IPS-18a (cell line): ENCODE results near the gene CAPN7.

ENCODE experiments used
- H3K27ac ChIP-seq: one replicate; pipeline ENCODE4 v1.5.1; 2013; ENCODE audit warnings: low read length
- H3K27me3 ChIP-seq: one replicate; pipeline ENCODE4 v1.6.1; 2013; ENCODE audit warnings: mild to moderate bottlenecking, low read length; ENCODE audit not compliant: control insufficient read depth, insufficient read depth
- H3K36me3 ChIP-seq: one replicate; pipeline ENCODE4 v1.6.1; 2013; ENCODE audit warnings: low read depth, low read length; ENCODE audit not compliant: control insufficient read depth
- H3K4me1 ChIP-seq: one replicate; pipeline ENCODE4 v1.6.1; 2013; ENCODE audit warnings: low read depth, low read length; ENCODE audit not compliant: control insufficient read depth
- H3K4me3 ChIP-seq: one replicate; pipeline ENCODE4 v1.5.1; 2013; ENCODE audit warnings: low read length
- H3K9ac ChIP-seq: one replicate; pipeline ENCODE4 v1.6.1; 2013; ENCODE audit warnings: mild to moderate bottlenecking, low read length, moderate library complexity
- H3K9me3 ChIP-seq: one replicate; pipeline ENCODE4 v1.6.1; 2013; ENCODE audit warnings: low read depth, low read length; ENCODE audit not compliant: control insufficient read depth

The CAPN7 gene

GRCh38 chr3:15220661-15221060 is 14.6 kb downstream of the CAPN7 start:
- Histone ChIP-seq H3K27me3 (no peaks in the 10 kb centered on the region), H3K27ac (no peak overlapping the region), H3K4me3 (no peak overlapping the region), H3K9ac (no peak overlapping the region), H3K9me3 (no peaks in the 10 kb centered on the region), H3K36me3 (peaks cover 51% of the 10 kb centered on the region), H3K4me1 (no peaks in the 10 kb centered on the region)

DNA sequence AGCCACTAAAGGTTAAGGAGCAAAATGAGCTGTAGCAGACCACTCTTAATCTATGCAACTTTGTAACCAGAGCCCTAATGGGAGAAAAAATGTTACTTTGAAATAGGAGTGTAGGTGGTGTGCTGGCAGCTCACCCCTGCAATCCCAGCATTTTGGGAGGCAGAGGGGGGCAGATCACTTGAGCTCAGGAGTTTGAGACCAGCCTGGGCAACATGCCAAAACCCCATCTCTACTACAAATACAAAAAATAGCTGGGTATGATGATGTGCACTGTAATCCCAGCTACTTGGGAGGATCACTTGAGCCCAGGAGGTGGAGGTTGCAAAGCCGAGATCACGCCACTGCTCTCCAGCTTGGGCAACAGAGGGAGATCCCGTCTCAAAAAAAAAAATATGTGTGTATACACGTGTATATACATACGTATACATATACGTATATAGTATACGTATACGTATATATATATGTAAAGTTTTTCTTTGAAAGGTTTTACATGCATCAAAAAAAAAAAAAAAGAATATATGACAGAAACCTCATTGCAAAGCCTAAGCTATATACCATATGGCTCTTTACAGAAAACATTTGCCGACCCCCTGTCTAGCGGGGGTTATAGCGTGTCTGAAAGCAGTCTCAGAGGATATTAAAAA is 15.7 kb downstream of the CAPN7 start:
- H3K36me3 ChIP-seq: peaks cover 51% of the 10 kb centered on the region
- no peak overlapping the region for H3K9ac ChIP-seq
- H3K27ac ChIP-seq: no peak overlapping the region
- no peak overlapping the region for H3K4me3 ChIP-seq
- no peaks in the 10 kb centered on the region for H3K27me3 ChIP-seq
- H3K4me1 ChIP-seq: no peaks in the 10 kb centered on the region
- H3K9me3 ChIP-seq: no peaks in the 10 kb centered on the region

DNA sequence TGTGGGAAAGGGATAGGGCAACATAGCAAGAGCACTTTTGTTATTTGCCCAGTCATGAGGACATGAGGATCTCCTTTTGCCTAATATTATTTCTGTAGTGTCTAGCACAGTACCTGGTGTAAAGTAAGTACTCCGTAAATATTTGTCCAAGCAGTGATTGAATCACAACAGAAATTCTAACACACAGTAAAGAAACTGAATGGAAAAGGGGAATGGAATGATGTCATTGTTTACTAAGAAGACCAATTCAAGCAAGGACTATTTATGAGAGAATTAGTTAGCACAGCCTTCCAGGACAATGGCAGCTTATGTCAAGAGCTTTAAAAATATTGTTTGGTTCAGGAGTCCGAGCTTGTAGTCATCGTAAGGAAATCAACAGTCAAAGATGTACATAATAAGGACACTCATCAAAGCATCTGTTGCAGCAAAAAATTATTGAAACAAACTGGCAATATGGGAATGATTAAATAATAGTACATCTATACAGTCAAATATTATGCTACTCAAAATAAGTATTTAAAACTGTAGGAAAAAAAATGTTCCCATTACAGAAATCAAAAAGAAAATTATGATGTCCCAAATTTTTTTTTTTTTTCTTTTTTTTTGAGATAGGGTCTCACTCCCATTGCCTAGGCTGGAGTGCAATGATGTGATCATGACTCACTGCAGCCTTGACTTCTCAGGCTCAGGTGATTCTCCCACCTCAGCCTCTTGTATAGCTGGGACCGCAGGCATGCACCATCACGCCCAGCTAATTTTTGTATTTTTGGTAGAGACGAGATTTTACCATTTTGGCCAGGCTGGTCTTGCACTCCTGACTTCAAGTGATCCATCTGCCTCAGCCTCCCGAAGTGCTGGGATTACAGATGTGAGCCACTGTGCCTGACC is 17.9 kb downstream of the CAPN7 start:
- Histone ChIP-seq H3K4me1 (no peaks in the 10 kb centered on the region), H3K36me3 (peaks cover 45% of the 10 kb centered on the region), H3K27ac (no peak overlapping the region), H3K9me3 (no peaks in the 10 kb centered on the region), H3K4me3 (no peak overlapping the region), H3K27me3 (no peaks in the 10 kb centered on the region), H3K9ac (no peak overlapping the region)

DNA sequence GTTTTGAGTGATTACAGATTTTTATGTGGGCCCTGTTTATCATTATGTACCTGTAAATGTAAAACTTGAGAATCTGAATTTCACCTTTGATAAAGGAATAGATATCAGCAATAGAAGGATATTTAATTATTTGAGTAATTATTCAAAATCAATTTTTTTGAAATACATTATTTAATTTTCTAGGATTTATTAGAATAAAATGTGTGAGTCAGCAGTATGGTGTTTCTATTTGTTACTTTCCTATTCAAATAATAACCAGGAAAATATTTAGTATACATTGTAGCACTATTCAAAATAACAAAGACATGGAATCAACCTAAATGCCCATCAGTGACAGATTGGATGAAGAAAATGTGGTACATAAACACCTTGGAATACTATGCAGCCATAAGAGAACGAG is 22.1 kb downstream of the CAPN7 start:
- Histone ChIP-seq H3K36me3 (peaks cover 38% of the 10 kb centered on the region), H3K9me3 (no peaks in the 10 kb centered on the region), H3K9ac (no peak overlapping the region), H3K27ac (no peak overlapping the region), H3K4me1 (no peaks in the 10 kb centered on the region), H3K27me3 (no peaks in the 10 kb centered on the region), H3K4me3 (no peak overlapping the region)

DNA sequence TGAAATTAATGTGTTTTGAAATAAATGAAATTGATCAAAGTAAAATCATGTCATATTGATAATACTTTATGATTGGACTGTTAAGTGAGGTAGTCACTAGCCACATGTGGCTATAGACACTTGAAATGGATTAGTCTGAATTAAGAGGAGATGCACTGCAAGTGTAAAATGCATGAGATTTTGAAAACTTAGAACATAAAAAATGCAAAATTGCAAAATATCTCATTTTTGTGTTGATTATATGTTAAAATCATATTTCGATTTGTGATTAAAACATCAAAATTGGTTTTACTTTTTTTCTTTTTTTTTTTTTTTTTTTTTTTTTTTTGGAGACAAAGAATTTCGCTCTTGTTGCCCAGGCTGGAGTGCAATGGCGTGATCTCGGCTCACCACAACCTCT is 23.2 kb downstream of the CAPN7 start:
- no peaks in the 10 kb centered on the region for H3K4me1 ChIP-seq
- no peaks in the 10 kb centered on the region for H3K9me3 ChIP-seq
- H3K36me3 ChIP-seq: peaks cover 40% of the 10 kb centered on the region
- no peaks in the 10 kb centered on the region for H3K27me3 ChIP-seq
- H3K4me3 ChIP-seq: no peak overlapping the region
- no peak overlapping the region for H3K9ac ChIP-seq
- H3K27ac ChIP-seq: no peak overlapping the region

- H3K4me3 ChIP-seq: no peak overlapping the region
- H3K27me3 ChIP-seq: no peaks in the 10 kb centered on the region
- no peaks in the 10 kb centered on the region for H3K9me3 ChIP-seq
- H3K36me3 ChIP-seq: peaks cover 24% of the 10 kb centered on the region
- H3K27ac ChIP-seq: no peak overlapping the region
- H3K9ac ChIP-seq: no peak overlapping the region
- no peaks in the 10 kb centered on the region for H3K4me1 ChIP-seq
Observed at GRCh38 chr3:15241341-15241740, 35.3 kb downstream of the CAPN7 start.

DNA sequence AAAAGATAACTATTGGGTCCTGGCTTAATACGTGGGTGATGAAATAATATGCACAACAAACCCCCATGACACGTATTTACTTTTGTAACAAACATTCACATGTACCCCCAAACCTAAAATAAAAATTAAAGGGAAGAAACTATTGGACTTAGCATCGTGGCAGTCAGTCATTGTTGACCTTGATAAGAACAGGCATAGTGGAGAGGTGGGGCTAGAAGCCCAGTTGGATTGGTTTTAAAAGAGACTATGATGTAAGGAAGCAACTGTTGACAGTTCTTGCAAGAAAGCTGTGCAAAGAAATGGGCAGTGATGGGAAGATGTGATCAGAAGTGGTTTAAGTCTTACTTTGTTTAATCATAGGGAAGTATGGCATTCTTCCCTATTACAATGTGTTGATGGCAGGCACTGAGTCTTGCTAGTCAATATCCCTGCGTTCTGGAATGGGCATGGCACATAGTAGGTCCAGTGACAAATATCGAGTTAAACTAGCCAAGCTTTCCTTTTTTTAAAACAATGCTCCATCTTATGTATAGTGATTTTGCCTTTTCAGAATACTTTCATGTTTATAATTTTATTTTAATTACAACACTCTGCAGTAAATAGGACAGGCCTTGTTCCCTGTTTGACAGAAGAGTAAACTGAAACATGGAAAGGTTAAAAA is 37.9 kb downstream of the CAPN7 start:
- H3K36me3 ChIP-seq: peaks cover 31% of the 10 kb centered on the region

DNA sequence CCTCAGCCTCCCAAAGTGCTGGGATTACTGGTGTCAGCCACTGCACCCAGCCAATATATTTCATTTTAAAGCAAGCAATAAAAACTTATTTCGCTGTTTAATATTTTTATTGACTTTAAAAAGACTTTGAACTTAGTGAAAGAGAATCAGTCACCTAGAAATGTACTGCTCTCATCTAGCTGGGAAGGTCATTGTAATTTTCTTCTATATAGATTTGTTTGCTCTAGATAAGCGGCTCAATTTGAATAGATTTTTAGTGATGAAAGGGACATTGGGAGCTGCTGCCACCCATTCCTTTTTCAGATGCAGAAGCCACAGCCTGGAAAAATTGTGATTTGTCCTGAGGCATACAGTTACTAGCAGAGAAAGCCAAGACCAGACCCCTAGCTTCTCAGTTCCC is 40.1 kb downstream of the CAPN7 start:
- Histone ChIP-seq H3K4me1 (no peaks in the 10 kb centered on the region), H3K9me3 (no peaks in the 10 kb centered on the region), H3K36me3 (peaks cover 34% of the 10 kb centered on the region), H3K9ac (no peak overlapping the region), H3K27me3 (no peaks in the 10 kb centered on the region), H3K27ac (no peak overlapping the region), H3K4me3 (no peak overlapping the region)

More for the DNA sequence above, 37.9 kb downstream of the CAPN7 start:
- no peak overlapping the region for H3K9ac ChIP-seq
- H3K27me3 ChIP-seq: no peaks in the 10 kb centered on the region
- H3K27ac ChIP-seq: no peak overlapping the region
- H3K4me3 ChIP-seq: no peak overlapping the region
- H3K4me1 ChIP-seq: no peaks in the 10 kb centered on the region
- no peaks in the 10 kb centered on the region for H3K9me3 ChIP-seq

- no peak overlapping the region for H3K4me3 ChIP-seq
- H3K27ac ChIP-seq: no peak overlapping the region
- no peaks in the 10 kb centered on the region for H3K9me3 ChIP-seq
- no peaks in the 10 kb centered on the region for H3K4me1 ChIP-seq
- H3K36me3 ChIP-seq: peaks cover 59% of the 10 kb centered on the region
- no peak overlapping the region for H3K9ac ChIP-seq
- H3K27me3 ChIP-seq: no peaks in the 10 kb centered on the region
Observed at GRCh38 chr3:15253023-15253697, 47.1 kb downstream of the CAPN7 start.

- Histone ChIP-seq H3K27me3 (no peaks in the 10 kb centered on the region), H3K27ac (no peak overlapping the region), H3K36me3 (peaks cover 63% of the 10 kb centered on the region), H3K4me3 (no peak overlapping the region), H3K9ac (no peak overlapping the region), H3K4me1 (no peaks in the 10 kb centered on the region), H3K9me3 (no peaks in the 10 kb centered on the region)
Observed at GRCh38 chr3:15255215-15255614, 49.2 kb downstream of the CAPN7 start.

DNA sequence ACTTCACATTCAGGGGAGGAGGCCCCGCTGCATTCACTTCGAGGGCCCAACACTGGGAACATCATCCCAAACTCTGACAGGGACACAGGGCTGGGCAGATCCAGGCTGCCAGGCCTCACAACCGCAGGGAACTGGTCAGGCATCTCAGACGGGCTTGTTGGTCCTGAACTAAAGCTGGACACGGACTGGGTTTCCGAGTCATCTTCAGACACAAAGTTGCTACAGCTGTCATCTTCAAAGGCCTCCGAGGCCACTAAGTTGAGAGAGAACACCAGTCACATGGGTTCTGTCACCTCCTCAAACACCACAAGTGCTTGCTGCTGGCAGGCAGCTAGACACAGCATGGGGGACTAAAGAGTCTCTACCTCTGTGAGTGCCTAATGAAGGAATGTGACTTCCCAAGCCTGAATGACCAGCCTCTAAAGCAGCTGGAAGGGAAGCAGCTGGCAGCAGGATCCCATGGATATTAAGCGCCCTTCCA is 50.9 kb downstream of the CAPN7 start:
- H3K9me3 ChIP-seq: no peaks in the 10 kb centered on the region
- H3K9ac ChIP-seq: no peak overlapping the region
- no peaks in the 10 kb centered on the region for H3K27me3 ChIP-seq
- no peaks in the 10 kb centered on the region for H3K4me1 ChIP-seq
- H3K27ac ChIP-seq: no peak overlapping the region
- no peak overlapping the region for H3K4me3 ChIP-seq
- peaks cover 60% of the 10 kb centered on the region for H3K36me3 ChIP-seq
